Endothelial cell of umbilical vein (primary cell): Measurements from ENCODE around the gene TTLL11. TPM values are rescaled to one million over a fixed set of nuclear protein-coding genes. Genes with fewer than 3 reads are reported as not detected.

Experiments used
- BruUV-seq: library from RNA; stranded (reverse); fragments of 400-500 nt; replicated peaks from 2 replicates; lab custom pipeline; 2021; lab: Mats Ljungman, UMichigan
- CTCF ChIA-PET: fragments of 300-600, 350-600 bp; sonication (Branson Sonifier 250); formaldehyde crosslinking; loops from one replicate; lab custom pipeline; 2021; ENCODE audit warnings: antibody characterized with exemption, inconsistent platforms; lab: Charles Lee
- POLR2A ChIA-PET: fragments of 300-600, 350-600 bp; sonication (Branson Sonifier 250); formaldehyde crosslinking; loops from one replicate; lab custom pipeline; 2021; ENCODE audit warnings: antibody characterized with exemption, inconsistent platforms; lab: Charles Lee
- DNase-seq: peaks from one replicate; pipeline ENCODE4 v3.0.0-alpha.2; 2011; ENCODE audit warnings: low read depth, low spot score
- FAIRE-seq: peaks from 2 replicates; lab custom pipeline; 2011; peaks lifted over from hg19 to GRCh38; lab: Jason Lieb, UNC
- H2AFZ ChIP-seq: 2 replicates; pipeline ENCODE4 v1.6.0; 2012; ENCODE audit warnings: low read depth, low read length, control low read depth, inconsistent platforms
- H3K27ac ChIP-seq: 2 replicates; pipeline ENCODE4 v1.5.1; 2011; ENCODE audit warnings: low read depth, mild to moderate bottlenecking, control low read depth, low read length, moderate library complexity; ENCODE audit not compliant: insufficient read depth
- H3K27me3 ChIP-seq, 2 experiments: 2 replicates each; pipeline versions ENCODE4 v1.6.0 to v1.6.1; 2011; ENCODE audit warnings: low read length in 2 of 2, mixed read lengths in 1 of 2; ENCODE audit not compliant: control insufficient read depth in 2 of 2, insufficient read depth in 2 of 2
- H3K36me3 ChIP-seq, 2 experiments: 2 replicates in 1 of 2; 3 replicates in 1 of 2; pipeline ENCODE4 v1.5.1; 2011; ENCODE audit warnings: low read length in 2 of 2, mild to moderate bottlenecking in 1 of 2, moderate library complexity in 1 of 2; ENCODE audit not compliant: control insufficient read depth in 2 of 2, insufficient read depth in 2 of 2; ENCODE audit errors: extremely low read depth in 1 of 2
- H3K4me1 ChIP-seq: 3 replicates; pipeline ENCODE4 v1.5.1; 2011; ENCODE audit warnings: mild to moderate bottlenecking, low read length; ENCODE audit not compliant: control insufficient read depth, insufficient read depth; ENCODE audit errors: extremely low read depth
- H3K4me2 ChIP-seq: 2 replicates; pipeline ENCODE4 v1.6.1; 2011; ENCODE audit warnings: low read length, control low read depth, mixed read lengths; ENCODE audit not compliant: insufficient read depth
- H3K4me3 ChIP-seq, 3 experiments: fragments of 200-600 bp in 1 of 3; sonication (generic), shearing (Covaris generic) in 1 of 3; replicated peaks in 1 of 3; 2 replicates each; pipeline ENCODE4 v1.5.1; 2011 to 2016; ENCODE audit warnings: control low read depth in 3 of 3, low read length in 3 of 3, mild to moderate bottlenecking in 2 of 3, inconsistent platforms in 1 of 3, low read depth in 1 of 3, moderate library complexity in 1 of 3; ENCODE audit not compliant: insufficient read depth in 1 of 3
- H3K79me2 ChIP-seq: 2 replicates; pipeline ENCODE4 v1.6.0; 2012; ENCODE audit warnings: low read length, inconsistent platforms; ENCODE audit not compliant: control insufficient read depth, insufficient read depth
- H3K9ac ChIP-seq: replicated peaks from 2 replicates; pipeline ENCODE3; 2011; ENCODE audit warnings: low read length, control low read depth; ENCODE audit not compliant: insufficient read depth; ENCODE audit errors: extremely low read depth
- H3K9me1 ChIP-seq: replicated peaks from 3 replicates; pipeline ENCODE4 v1.6.0; 2011; ENCODE audit warnings: mild to moderate bottlenecking, low read length; ENCODE audit not compliant: control insufficient read depth, insufficient read depth; ENCODE audit errors: extremely low read depth
- H3K9me3 ChIP-seq: replicated peaks from 2 replicates; pipeline ENCODE4 v1.5.1; 2012; ENCODE audit warnings: low read length, inconsistent platforms; ENCODE audit not compliant: control insufficient read depth, insufficient read depth
- H4K20me1 ChIP-seq: replicated peaks from 2 replicates; pipeline ENCODE3; 2011; ENCODE audit warnings: mild to moderate bottlenecking, low read length; ENCODE audit not compliant: control insufficient read depth, insufficient read depth; ENCODE audit errors: extremely low read depth
- EZH2 ChIP-seq: IDR thresholded peaks from 2 replicates; pipeline ENCODE4 v1.6.1; 2012; ENCODE audit warnings: borderline replicate concordance, low read depth, mild to moderate bottlenecking, moderate library complexity, low read length, inconsistent platforms; ENCODE audit not compliant: severe bottlenecking
- FOS ChIP-seq: IDR thresholded peaks from 2 replicates; pipeline ENCODE4 v1.6.1; 2011; ENCODE audit warnings: mild to moderate bottlenecking, low read length, moderate library complexity, borderline replicate concordance; ENCODE audit not compliant: insufficient read depth
- JUN ChIP-seq: IDR thresholded peaks from 2 replicates; pipeline ENCODE4 v1.6.1; 2011; ENCODE audit warnings: borderline replicate concordance, low read depth; ENCODE audit not compliant: insufficient read length, insufficient read depth
- MYC ChIP-seq: IDR thresholded peaks from one replicate; pipeline ENCODE4 v1.6.1; 2011; ENCODE audit warnings: mild to moderate bottlenecking, low read depth, low read length
- POLR2A ChIP-seq: IDR thresholded peaks from 2 replicates; pipeline ENCODE4 v1.6.1; 2012; ENCODE audit warnings: low read depth, mild to moderate bottlenecking, control low read depth, low read length
- POLR2AphosphoS5 ChIP-seq: IDR thresholded peaks from 2 replicates; pipeline ENCODE4 v1.6.1; 2012; ENCODE audit warnings: low read depth, mild to moderate bottlenecking, control low read depth, low read length, moderate library complexity; ENCODE audit not compliant: insufficient read depth
- dilution Hi-C: fragments of 300-500 bp; cut with MboI; formaldehyde crosslinking; loops from one replicate; pipeline ENCODE4 v1.15.0; 2019; ENCODE audit warnings: low sequenced_read_pairs; ENCODE audit not compliant: extremely low pct_ligation_motif_present
- intact Hi-C: fragments of 100-400 bp; cut with micrococcal nuclease; formaldehyde crosslinking; loops from one replicate; pipeline ENCODE4 v1.10.0; 2022
- polyA plus RNA-seq, 4 experiments: library from polyadenylated mRNA; depleted of rRNA in 3 of 4; stranded (reverse) in 3 of 4; unstranded in 1 of 4; fragments of >200 nt; gene quantifications; 2 replicates each; pipeline versions ENCODE4 v1.2.1 to v1.2.3, GENCODE V29; 2011 to 2012; ENCODE audit warnings: missing spikeins in 1 of 4
- total RNA-seq: library from RNA; stranded (reverse); gene quantifications from 2 replicates; pipeline ENCODE4 v1.2.3, GENCODE V29; 2021
- TF ChIP-seq, protein P1 (sequence below): IDR thresholded peaks from 2 replicates; pipeline ENCODE4 v1.6.1; 2011; ENCODE audit not compliant: insufficient read depth, insufficient read length
- TF ChIP-seq, protein P2 (sequence below), 2 donors: IDR thresholded peaks; 1 replicate in 1 of 2; 2 replicates in 1 of 2; pipeline ENCODE4 v1.5.1; 2011; ENCODE audit warnings: low read length in 2 of 2, mild to moderate bottlenecking in 2 of 2, moderate library complexity in 2 of 2, control low read depth in 1 of 2, inconsistent platforms in 1 of 2, low read depth in 1 of 2; ENCODE audit not compliant: insufficient read depth in 1 of 2; ENCODE audit errors: extremely low read depth in 1 of 2

The TTLL11 gene
- total and polyA plus RNA-seq, 2 donors (not counting 3 experiments of a cell fraction or from before 2014, with no cell fraction given) = 4.9 to 5.1 TPM

DNA sequence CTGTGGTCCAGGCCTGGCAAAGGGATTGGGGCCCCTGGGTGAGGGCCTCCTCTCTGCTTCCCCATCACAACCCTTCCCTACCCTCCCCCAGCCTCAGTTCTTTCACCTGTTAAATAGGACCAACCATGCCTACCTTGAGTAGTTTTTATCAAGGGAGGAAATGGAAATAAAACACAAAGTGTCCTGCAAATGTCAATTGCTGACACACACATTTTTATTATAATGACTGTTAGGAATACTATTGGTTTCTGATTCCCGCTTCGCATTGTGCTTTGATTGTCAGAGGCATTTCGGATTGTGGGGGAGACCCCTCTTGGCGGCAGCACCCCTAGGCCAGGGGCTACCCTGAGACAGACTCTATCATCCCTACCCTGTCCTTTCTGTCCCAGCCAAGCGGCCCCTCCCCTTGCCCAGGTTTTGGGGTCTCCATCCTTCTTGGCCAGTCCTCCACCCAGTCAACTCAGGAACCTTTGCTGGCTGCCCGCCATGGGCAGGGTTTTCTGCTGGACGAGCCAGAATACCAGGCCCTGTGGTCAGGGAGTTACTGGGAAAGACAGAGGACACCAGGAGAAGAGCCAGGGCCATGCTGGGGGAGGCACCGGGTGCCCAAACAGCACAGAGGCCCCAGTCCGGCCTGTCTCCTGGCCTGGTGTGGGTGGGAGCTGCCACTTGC is 18.4 kb upstream of the TTLL11 start:
- H3K36me3 ChIP-seq = no peaks in the 10 kb centered on the region
- TF ChIP-seq JUN (no peak), POLR2AphosphoS5 (no peak), POLR2A (no peak), EZH2 (no peak), MYC (no peak), FOS (no peak)
- TF ChIP-seq, protein P1, sequence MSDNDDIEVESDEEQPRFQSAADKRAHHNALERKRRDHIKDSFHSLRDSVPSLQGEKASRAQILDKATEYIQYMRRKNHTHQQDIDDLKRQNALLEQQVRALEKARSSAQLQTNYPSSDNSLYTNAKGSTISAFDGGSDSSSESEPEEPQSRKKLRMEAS = no peak
- TF ChIP-seq, protein P2, sequence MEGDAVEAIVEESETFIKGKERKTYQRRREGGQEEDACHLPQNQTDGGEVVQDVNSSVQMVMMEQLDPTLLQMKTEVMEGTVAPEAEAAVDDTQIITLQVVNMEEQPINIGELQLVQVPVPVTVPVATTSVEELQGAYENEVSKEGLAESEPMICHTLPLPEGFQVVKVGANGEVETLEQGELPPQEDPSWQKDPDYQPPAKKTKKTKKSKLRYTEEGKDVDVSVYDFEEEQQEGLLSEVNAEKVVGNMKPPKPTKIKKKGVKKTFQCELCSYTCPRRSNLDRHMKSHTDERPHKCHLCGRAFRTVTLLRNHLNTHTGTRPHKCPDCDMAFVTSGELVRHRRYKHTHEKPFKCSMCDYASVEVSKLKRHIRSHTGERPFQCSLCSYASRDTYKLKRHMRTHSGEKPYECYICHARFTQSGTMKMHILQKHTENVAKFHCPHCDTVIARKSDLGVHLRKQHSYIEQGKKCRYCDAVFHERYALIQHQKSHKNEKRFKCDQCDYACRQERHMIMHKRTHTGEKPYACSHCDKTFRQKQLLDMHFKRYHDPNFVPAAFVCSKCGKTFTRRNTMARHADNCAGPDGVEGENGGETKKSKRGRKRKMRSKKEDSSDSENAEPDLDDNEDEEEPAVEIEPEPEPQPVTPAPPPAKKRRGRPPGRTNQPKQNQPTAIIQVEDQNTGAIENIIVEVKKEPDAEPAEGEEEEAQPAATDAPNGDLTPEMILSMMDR (IDR thresholded peaks at IDR 0.05; ENCODE audit: extremely low read depth in 1 of 2, insufficient read depth in 1 of 2, low read depth in 1 of 2, low read length in 2 of 2) = no peak
- DNase-seq (no peak), FAIRE-seq (no peak)
- H3K9me1 ChIP-seq = no peaks in the 10 kb centered on the region
- ChIA-PET POLR2A (no interaction called here), CTCF (interaction anchor here (1.3 to 4.7 kb wide), 2 partner anchors 13 to 239 kb away, joined by 3 to 53 read pairs; no protein-coding TSS in a partner anchor)
- no peak overlapping the region for H3K9ac ChIP-seq
- H3K4me1 ChIP-seq = no peaks in the 10 kb centered on the region
- H3K4me3 ChIP-seq = no peak overlapping the region
- no TSS peak for BruUV-seq
- peaks cover 0 to 5% of the 10 kb centered on the region in 2 experiments for H3K27me3 ChIP-seq
- no peak overlapping the region for H3K4me2 ChIP-seq
- no peak overlapping the region for H2AFZ ChIP-seq
- no peaks in the 10 kb centered on the region for H3K9me3 ChIP-seq
- H3K79me2 ChIP-seq = no peaks in the 10 kb centered on the region
- no peaks in the 10 kb centered on the region for H4K20me1 ChIP-seq
- no peak overlapping the region for H3K27ac ChIP-seq
- dilution Hi-C loops (loop anchor here (25.0 kb wide), 1 partner anchor 251 kb away; the partner anchor contains the start of gene PTGS1), intact Hi-C loops (no loop called here)
